SK-N-SH (cell line): ENCODE data around the gene IL15RA. TPM values are rescaled to one million over a fixed set of nuclear protein-coding genes. Genes with fewer than 3 reads are reported as not detected.

Experiments used
- CTCF ChIA-PET: fragments of 300-600, 350-600 bp; formaldehyde crosslinking; extraction: SDS; loops from one replicate; lab custom pipeline; 2021; lab: Yijun Ruan, JAX
- POLR2A ChIA-PET: fragments of 350-600 bp; sonication (Branson Sonifier 250); formaldehyde crosslinking; extraction: SDS; loops from one replicate; lab custom pipeline; 2020; ENCODE audit warnings: antibody characterized with exemption, inconsistent platforms; lab: Yijun Ruan, JAX
- DNase-seq: peaks from one replicate; pipeline ENCODE4 v3.0.0; 2012
- H2AFZ ChIP-seq: fragments of 200-600 bp; sonication (generic); 2 replicates; pipeline ENCODE4 v1.8.1; 2016; ENCODE audit warnings: antibody characterized with exemption, mild to moderate bottlenecking, low read depth
- H3F3A ChIP-seq: fragments of 200-600 bp; sonication (generic); replicated peaks from 2 replicates; pipeline ENCODE3; 2016; ENCODE audit warnings: antibody characterized with exemption, mild to moderate bottlenecking; ENCODE audit not compliant: insufficient read depth
- H3K27ac ChIP-seq, 2 experiments: fragments of 200-500 bp in 1 of 2; fragments of 200-600 bp in 1 of 2; sonication (Bioruptor generic) in 1 of 2; sonication (generic), shearing (Covaris generic) in 1 of 2; 2 replicates each; pipeline versions ENCODE4 v1.5.1 to v1.6.1; 2014 to 2016; ENCODE audit warnings: low read depth in 2 of 2, inconsistent platforms in 1 of 2, low read length in 1 of 2, mild to moderate bottlenecking in 1 of 2, mixed read lengths in 1 of 2
- H3K27me3 ChIP-seq: fragments of 200-600 bp; sonication (generic), shearing (Covaris generic); 2 replicates; pipeline ENCODE4 v1.6.1; 2016; ENCODE audit warnings: mixed run types; ENCODE audit not compliant: insufficient read depth
- H3K36me3 ChIP-seq, 2 experiments: fragments of 200-500 bp in 1 of 2; fragments of 200-600 bp in 1 of 2; sonication (Bioruptor generic) in 1 of 2; sonication (generic) in 1 of 2; replicated peaks in 1 of 2; 2 replicates each; pipeline versions ENCODE3 to v1.5.1; 2014 to 2016; ENCODE audit warnings: low read length in 1 of 2, mild to moderate bottlenecking in 1 of 2; ENCODE audit not compliant: insufficient read depth in 2 of 2, control insufficient read depth in 1 of 2
- H3K4me1 ChIP-seq, 2 experiments: fragments of 200-500 bp in 1 of 2; fragments of 200-600 bp in 1 of 2; sonication (Bioruptor generic) in 1 of 2; sonication (generic), shearing (Covaris generic) in 1 of 2; 2 replicates each; pipeline versions ENCODE4 v1.5.1 to v1.6.1; 2014 to 2016; ENCODE audit warnings: low read depth in 1 of 2, low read length in 1 of 2, mixed run types in 1 of 2; ENCODE audit not compliant: insufficient read depth in 2 of 2, control insufficient read depth in 1 of 2
- H3K4me2 ChIP-seq: fragments of 200-600 bp; sonication (generic), shearing (Covaris generic); 2 replicates; pipeline ENCODE4 v1.6.1; 2017; ENCODE audit warnings: mixed run types
- H3K4me3 ChIP-seq, 2 experiments: fragments of 200-500 bp in 1 of 2; fragments of 200-600 bp in 1 of 2; sonication (Bioruptor generic) in 1 of 2; sonication (generic), shearing (Covaris generic) in 1 of 2; 2 replicates each; pipeline versions ENCODE4 v1.5.1 to v1.8.1; 2014 to 2016; ENCODE audit warnings: low read depth in 2 of 2, inconsistent platforms in 1 of 2, low read length in 1 of 2, mild to moderate bottlenecking in 1 of 2, mixed read lengths in 1 of 2, moderate library complexity in 1 of 2
- H3K79me2 ChIP-seq: fragments of 200-600 bp; sonication (generic); 2 replicates; pipeline ENCODE4 v1.8.1; 2017; ENCODE audit warnings: mild to moderate bottlenecking; ENCODE audit not compliant: insufficient read depth
- H3K9ac ChIP-seq: fragments of 200-600 bp; sonication (generic); 2 replicates; pipeline ENCODE4 v1.6.1; 2017; ENCODE audit warnings: mixed run types
- H3K9me2 ChIP-seq: fragments of 200-600 bp; sonication (generic); 2 replicates; pipeline ENCODE4 v1.6.1; 2017; ENCODE audit warnings: mixed run types
- H3K9me3 ChIP-seq: fragments of 200-600 bp; sonication (generic); 2 replicates; pipeline ENCODE4 v1.6.1; 2017; ENCODE audit warnings: mixed run types, mild to moderate bottlenecking, moderate library complexity
- H4K20me1 ChIP-seq: fragments of 200-600 bp; sonication (generic); 2 replicates; pipeline ENCODE4 v1.6.1; 2017; ENCODE audit warnings: mild to moderate bottlenecking, mixed run types; ENCODE audit not compliant: insufficient read depth
- ELF1 ChIP-seq: IDR thresholded peaks from 2 replicates; pipeline ENCODE4 v1.4.0; 2012
- FOSL2 ChIP-seq: IDR thresholded peaks from 2 replicates; pipeline ENCODE4 v1.4.0; 2012; ENCODE audit warnings: low read depth, mild to moderate bottlenecking, moderate library complexity, borderline replicate concordance
- FOXJ3 ChIP-seq: sonication (generic); formaldehyde crosslinking; IDR thresholded peaks from 2 replicates; pipeline ENCODE4 v1.5.1; 2020; ENCODE audit warnings: mild to moderate bottlenecking, missing genetic modification reagents
- GABPA ChIP-seq: IDR thresholded peaks from 2 replicates; pipeline ENCODE4 v1.4.0; 2012; ENCODE audit warnings: low read depth, mild to moderate bottlenecking
- GATA2 ChIP-seq: sonication (generic); formaldehyde crosslinking; IDR thresholded peaks from 2 replicates; pipeline ENCODE4 v1.5.0; 2020; ENCODE audit warnings: mild to moderate bottlenecking, missing genetic modification reagents
- JUND ChIP-seq: IDR thresholded peaks from 2 replicates; pipeline ENCODE4 v1.4.0; 2012
- MAX ChIP-seq: IDR thresholded peaks from 2 replicates; pipeline ENCODE4 v1.4.0; 2012; ENCODE audit warnings: low read depth
- MEF2A ChIP-seq: IDR thresholded peaks from 2 replicates; pipeline ENCODE4 v1.4.0; 2012; ENCODE audit warnings: low read depth, borderline replicate concordance
- RCOR1 ChIP-seq: fragments of 150-350 bp; IDR thresholded peaks from 2 replicates; pipeline ENCODE4 v1.6.1; 2017; ENCODE audit warnings: antibody characterized with exemption, low read length
- RFX5 ChIP-seq: IDR thresholded peaks from 2 replicates; pipeline ENCODE4 v1.6.1; 2012; ENCODE audit warnings: mild to moderate bottlenecking, improper control_type of control experiment, low read length
- SIN3A ChIP-seq: IDR thresholded peaks from 2 replicates; pipeline ENCODE4 v1.6.1; 2012; ENCODE audit warnings: low read depth, mild to moderate bottlenecking, low read length, moderate library complexity, borderline replicate concordance
- SMC3 ChIP-seq: IDR thresholded peaks from 2 replicates; pipeline ENCODE4 v1.6.1; 2012; ENCODE audit warnings: low read depth, low read length, improper control_type of control experiment
- YY1 ChIP-seq: IDR thresholded peaks from 2 replicates; pipeline ENCODE4 v1.4.0; 2012; ENCODE audit warnings: low read depth, mild to moderate bottlenecking
- WGBS: methylation state at CpG from one replicate; pipeline ENCODE4 v1.1.6; 2017; ENCODE audit warnings: low lambda C conversion rate; 5-methylcytosine and 5-hydroxymethylcytosine counted together
- polyA plus RNA-seq, 3 experiments: library from polyadenylated mRNA; depleted of rRNA; stranded (reverse); fragments of >200 nt; gene quantifications; 2 replicates each; pipeline ENCODE4 v1.2.3, GENCODE V29; 2012
- TF ChIP-seq, protein P1 (sequence below): fragments of 150-350 bp; IDR thresholded peaks from 2 replicates; pipeline ENCODE4 v1.6.1; 2016; ENCODE audit warnings: mild to moderate bottlenecking, low read depth, low read length
- TF ChIP-seq, protein P2 (sequence below): IDR thresholded peaks from 2 replicates; pipeline ENCODE4 v1.4.0; 2012; ENCODE audit warnings: low read depth, borderline replicate concordance

The IL15RA gene
- polyA plus RNA-seq, 1 of the 3 experiments (the other 2 are of a cell fraction), result 2.1 TPM

DNA sequence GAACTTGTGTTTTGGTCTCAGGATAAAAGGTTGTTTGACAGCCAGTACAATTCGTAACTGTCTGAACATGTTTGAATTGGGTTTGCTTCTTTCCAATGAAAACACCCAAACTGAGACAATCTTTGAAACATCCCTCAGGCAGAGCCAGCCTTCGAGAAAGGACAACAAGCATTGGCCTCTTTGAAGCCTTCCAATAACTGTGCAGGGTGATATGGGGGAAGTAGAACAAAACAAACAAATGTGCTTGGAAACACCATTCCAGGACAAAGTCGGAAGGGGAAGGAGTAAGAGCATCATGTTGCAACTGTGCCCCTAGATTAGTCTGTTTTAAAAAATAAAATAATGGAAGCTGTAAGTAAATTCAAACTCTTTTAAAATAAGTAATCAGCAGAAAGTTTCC lies 45.3 kb upstream of the IL15RA start:
- Histone ChIP-seq H3K4me2 (no peak overlapping the region), H3K27me3 (peaks cover 5% of the 10 kb centered on the region; the same call in 1 of the 2 replicates), H3K36me3 (no peaks in the 10 kb centered on the region), H3K79me2 (no peaks in the 10 kb centered on the region), H3K27ac (no peak overlapping the region), H3F3A (no peaks in the 10 kb centered on the region), H4K20me1 (no peaks in the 10 kb centered on the region), H3K9me2 (no peaks in the 10 kb centered on the region), H2AFZ (no peak overlapping the region), H3K4me3 (no peak overlapping the region), H3K9me3 (no peaks in the 10 kb centered on the region), H3K4me1 (no peaks in the 10 kb centered on the region), H3K9ac (no peak overlapping the region)
- CTCF ChIA-PET, result interaction anchor here (2.1 kb wide), 1 partner anchor 8 kb away, joined by 7 read pairs; no protein-coding TSS in a partner anchor
- no peak for DNase-seq
- POLR2A ChIA-PET, result no interaction called here
- TF ChIP-seq, protein P1, sequence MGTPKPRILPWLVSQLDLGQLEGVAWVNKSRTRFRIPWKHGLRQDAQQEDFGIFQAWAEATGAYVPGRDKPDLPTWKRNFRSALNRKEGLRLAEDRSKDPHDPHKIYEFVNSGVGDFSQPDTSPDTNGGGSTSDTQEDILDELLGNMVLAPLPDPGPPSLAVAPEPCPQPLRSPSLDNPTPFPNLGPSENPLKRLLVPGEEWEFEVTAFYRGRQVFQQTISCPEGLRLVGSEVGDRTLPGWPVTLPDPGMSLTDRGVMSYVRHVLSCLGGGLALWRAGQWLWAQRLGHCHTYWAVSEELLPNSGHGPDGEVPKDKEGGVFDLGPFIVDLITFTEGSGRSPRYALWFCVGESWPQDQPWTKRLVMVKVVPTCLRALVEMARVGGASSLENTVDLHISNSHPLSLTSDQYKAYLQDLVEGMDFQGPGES, result no peak
- TF ChIP-seq, protein P2, sequence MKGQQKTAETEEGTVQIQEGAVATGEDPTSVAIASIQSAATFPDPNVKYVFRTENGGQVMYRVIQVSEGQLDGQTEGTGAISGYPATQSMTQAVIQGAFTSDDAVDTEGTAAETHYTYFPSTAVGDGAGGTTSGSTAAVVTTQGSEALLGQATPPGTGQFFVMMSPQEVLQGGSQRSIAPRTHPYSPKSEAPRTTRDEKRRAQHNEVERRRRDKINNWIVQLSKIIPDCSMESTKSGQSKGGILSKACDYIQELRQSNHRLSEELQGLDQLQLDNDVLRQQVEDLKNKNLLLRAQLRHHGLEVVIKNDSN, result no peak
- no peak for TF ChIP-seq JUND
- TF ChIP-seq MEF2A, result no peak
- TF ChIP-seq YY1, result no peak
- no peak for TF ChIP-seq GATA2 (CRISPR knock-in tag)
- TF ChIP-seq GABPA, result no peak
- TF ChIP-seq MAX, result no peak
- TF ChIP-seq ELF1, result no peak
- 23% methylated on average over 3 of the region's 3 CpGs for WGBS

GRCh38 chr10:6020826-6021225 lies 43.5 kb upstream of the IL15RA start:
- H3K79me2 ChIP-seq, result no peaks in the 10 kb centered on the region
- no peak for TF ChIP-seq RCOR1
- no peak for TF ChIP-seq GATA2 (CRISPR knock-in tag)
- TF ChIP-seq FOXJ3, result no peak
- TF ChIP-seq SIN3A, result no peak
- TF ChIP-seq RFX5, result no peak
- no peak for TF ChIP-seq ELF1
- no peak for TF ChIP-seq SMC3
- TF ChIP-seq FOSL2, result no peak
- WGBS, result 53% methylated on average over 9 of the region's 9 CpGs
- H3K4me1 ChIP-seq, result no peaks in the 10 kb centered on the region
- no peak for DNase-seq
- H3K9ac ChIP-seq, result no peak overlapping the region
- CTCF ChIA-PET, result interaction anchor here (1.0 kb wide), 1 partner anchor 1171 kb away, joined by 3 read pairs; no protein-coding TSS in a partner anchor
- H3K4me3 ChIP-seq, result no peak overlapping the region
- POLR2A ChIA-PET, result no interaction called here
- no peaks in the 10 kb centered on the region for H3K9me2 ChIP-seq
- no peaks in the 10 kb centered on the region for H3K36me3 ChIP-seq
- no peak overlapping the region for H3K4me2 ChIP-seq
- H3K27me3 ChIP-seq, result peaks cover 5% of the 10 kb centered on the region; the same call in 1 of the 2 replicates
- no peaks in the 10 kb centered on the region for H3F3A ChIP-seq
- no peaks in the 10 kb centered on the region for H4K20me1 ChIP-seq
- H2AFZ ChIP-seq, result no peak overlapping the region
- no peaks in the 10 kb centered on the region for H3K9me3 ChIP-seq
- no peak overlapping the region for H3K27ac ChIP-seq
